Hepatic stellate cell (primary cell): Measurements from ENCODE around the gene MAP3K10.

Source experiments
- DNase-seq: peaks from one replicate; pipeline ENCODE4 v3.0.0; 2011; ENCODE audit warnings: low spot score

Gene MAP3K10

GRCh38 chr19:40249781-40250180 lies 58.6 kb downstream of the MAP3K10 start:
- no peak for DNase-seq

GRCh38 chr19:40251244-40251643 lies 60.0 kb downstream of the MAP3K10 start:
- no peak for DNase-seq

- DNase-seq, result no peak
Measured at GRCh38 chr19:40251991-40252390, 60.8 kb downstream of the MAP3K10 start.

- no peak for DNase-seq
Measured at GRCh38 chr19:40252395-40252794, 61.2 kb downstream of the MAP3K10 start.

GRCh38 chr19:40253611-40254092 lies 62.4 kb downstream of the MAP3K10 start:
- DNase-seq, result no peak

GRCh38 chr19:40254714-40255418 lies 63.6 kb downstream of the MAP3K10 start:
- DNase-seq, result no peak

GRCh38 chr19:40255619-40256166 lies 64.5 kb downstream of the MAP3K10 start:
- no peak for DNase-seq

GRCh38 chr19:40256512-40256911 lies 65.3 kb downstream of the MAP3K10 start:
- DNase-seq, result no peak

- DNase-seq, result no peak
Measured at GRCh38 chr19:40257096-40257517, 65.9 kb downstream of the MAP3K10 start.

GRCh38 chr19:40261631-40262030 lies 70.4 kb downstream of the MAP3K10 start:
- DNase-seq, result no peak

GRCh38 chr19:40262422-40262821 lies 71.2 kb downstream of the MAP3K10 start:
- DNase-seq, result no peak

- DNase-seq, result no peak
Measured at GRCh38 chr19:40263440-40264313, 72.5 kb downstream of the MAP3K10 start.

GRCh38 chr19:40264314-40265054 lies 73.3 kb downstream of the MAP3K10 start:
- no peak for DNase-seq
